ENCODE measurements around the gene CLEC2D. TPM values are rescaled to one million over a fixed set of nuclear protein-coding genes. Genes with fewer than 3 reads are reported as not detected.

The CLEC2D gene
- total RNA-seq, 2 experiments from 2014 or later: 56.9 to 146 TPM

GRCh38 chr12:9725213-9725870, 55.8 kb downstream of the CLEC2D start:
- peak overlapping the region; percentile 78 for H3K4me3 ChIP-seq (ENCODE audit: low read depth, low read length, poor library complexity, severe bottlenecking)
- TF ChIP-seq CTCF (conservative IDR thresholded peaks at IDR 0.05; ENCODE audit: low read length) (no peak), EZH2phosphoT487 (IDR thresholded peaks at IDR 0.05; ENCODE audit: borderline replicate concordance, low read depth, low read length) (no peak)
- no TSS peak for BruUV-seq (replicated peaks)
- POLR2A ChIA-PET: interaction anchor here (1.1 to 8.5 kb wide), 16 partner anchors 8 to 668 kb away, joined by 3 to 136 read pairs (median 8); partner anchors contain the start of genes CD69, CLEC2D and CLECL1
- H4K20me1 ChIP-seq (ENCODE audit: insufficient read depth, low read length): no peaks in the 10 kb centered on the region
- H3K4me2 ChIP-seq (ENCODE audit: low read length): peak overlapping the region; percentile 80
- intact Hi-C loops (cut with micrococcal nuclease; ENCODE audit: unreplicated experiment): loop anchor here (1.0 kb wide), 1 partner anchor 8 kb away; the partner anchor contains the start of gene CLECL1
- DNase-seq (ENCODE audit: low spot score): no peak
- peaks cover 39% of the 10 kb centered on the region for H3K36me3 ChIP-seq (ENCODE audit: insufficient read depth, low read length)
- peak overlapping the region; percentile 99 for H3K27ac ChIP-seq (ENCODE audit: low read depth, low read length, poor library complexity, severe bottlenecking)
- H3K9me2 ChIP-seq (ENCODE audit: insufficient read depth, low read length): no peaks in the 10 kb centered on the region
- H3K79me2 ChIP-seq (ENCODE audit: insufficient read depth, low read depth, low read length): peaks cover 93% of the 10 kb centered on the region
- no peak overlapping the region for H2AFZ ChIP-seq (ENCODE audit: low read length)
- peaks cover 100% of the 10 kb centered on the region for H3K4me1 ChIP-seq (ENCODE audit: insufficient read depth, low read length, poor library complexity, severe bottlenecking)
- CTCF ChIA-PET (ENCODE audit: unreplicated experiment): interaction anchor here (1.3 kb wide), 1 partner anchor 17 kb away, joined by 4 read pairs; no protein-coding TSS in a partner anchor
- H3K9me3 ChIP-seq (ENCODE audit: low read length): 0 out of 2 replicates have a peak, but pooled peaks cover 4% of the 10 kb centered on the region

DNA sequence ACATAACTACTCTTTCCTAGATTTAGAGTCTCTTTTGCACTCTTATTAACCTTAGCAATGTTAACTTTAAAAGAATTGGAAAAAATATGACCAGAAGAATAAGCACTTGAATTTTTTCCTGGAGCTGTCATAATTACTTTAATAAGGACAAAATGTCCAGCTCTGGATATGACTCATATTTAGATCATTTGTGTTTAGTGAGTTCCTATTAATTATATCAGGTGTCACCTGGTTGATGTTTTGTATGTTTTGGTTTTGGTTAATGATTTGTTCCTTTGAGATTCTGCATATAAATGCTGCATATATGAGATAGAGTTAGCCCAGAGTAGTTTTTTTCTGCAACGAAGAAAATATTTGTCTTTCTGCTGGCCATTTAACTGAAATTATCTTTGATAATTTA, 58.3 kb downstream of the CLEC2D start:
- Histone ChIP-seq H2AFZ (ENCODE audit: low read length) (no peak overlapping the region), H3K4me1 (ENCODE audit: insufficient read depth, low read length, poor library complexity, severe bottlenecking) (peaks cover 81% of the 10 kb centered on the region), H3K27ac (ENCODE audit: low read depth, low read length, poor library complexity, severe bottlenecking) (peak overlapping the region; percentile 99), H3K4me2 (ENCODE audit: low read length) (peak overlapping the region; percentile 80), H3K4me3 (ENCODE audit: low read depth, low read length, poor library complexity, severe bottlenecking) (peak overlapping the region; percentile 78), H3K9me2 (ENCODE audit: insufficient read depth, low read length) (no peaks in the 10 kb centered on the region), H4K20me1 (ENCODE audit: insufficient read depth, low read length) (no peaks in the 10 kb centered on the region), H3K79me2 (ENCODE audit: insufficient read depth, low read depth, low read length) (peaks cover 100% of the 10 kb centered on the region), H3K9me3 (ENCODE audit: low read length) (0 out of 2 replicates have a peak, but pooled peaks cover 4% of the 10 kb centered on the region), H3K36me3 (ENCODE audit: insufficient read depth, low read length) (peaks cover 20% of the 10 kb centered on the region; the same call in 1 of the 2 replicates)
- TF ChIP-seq EZH2phosphoT487 (IDR thresholded peaks at IDR 0.05; ENCODE audit: borderline replicate concordance, low read depth, low read length) (no peak), CTCF (conservative IDR thresholded peaks at IDR 0.05; ENCODE audit: low read length) (no peak)
- no peak for DNase-seq (ENCODE audit: low spot score)
- POLR2A ChIA-PET: interaction anchor here (1.0 to 8.5 kb wide), 7 partner anchors 11 to 80 kb away, joined by 3 to 136 read pairs (median 18); partner anchors contain the start of gene CLEC2D
- intact Hi-C loops (cut with micrococcal nuclease; ENCODE audit: unreplicated experiment): no loop called here
- CTCF ChIA-PET (ENCODE audit: unreplicated experiment): no interaction called here
- BruUV-seq (replicated peaks): no TSS peak

Measured in OCI-LY7 (cell line).